GM12878 (cell line): ENCODE measurements around the gene COPS7A.

ENCODE experiments used
- EP300 ChIP-seq, 2 experiments: fragments of 150-350 bp in 1 of 2; IDR thresholded peaks; 2 replicates each; pipeline ENCODE4 v1.6.1; 2011 to 2012; ENCODE audit warnings: low read depth in 2 of 2, low read length in 2 of 2, borderline replicate concordance in 1 of 2, improper control_type of control experiment in 1 of 2, inconsistent platforms in 1 of 2; ENCODE audit not compliant: control insufficient read depth in 1 of 2
- GABPA ChIP-seq: IDR thresholded peaks from 2 replicates; pipeline ENCODE4 v1.6.1; 2014; ENCODE audit warnings: antibody characterized with exemption, low read depth, mild to moderate bottlenecking, inconsistent platforms
- KLF5 ChIP-seq: fragments of 450-650 bp; IDR thresholded peaks from 2 replicates; pipeline ENCODE4 v1.6.1; 2014; ENCODE audit warnings: mild to moderate bottlenecking; ENCODE audit not compliant: partially characterized antibody
- POLR2A ChIP-seq: IDR thresholded peaks from 2 replicates; pipeline ENCODE4 v1.6.1; 2011; ENCODE audit warnings: low read depth, mild to moderate bottlenecking, low read length
- SIN3A ChIP-seq: IDR thresholded peaks from 2 replicates; pipeline ENCODE4 v1.6.1; 2012; ENCODE audit warnings: low read depth, low read length, improper control_type of control experiment
- TF ChIP-seq, protein P1 (sequence below), 3 experiments: IDR thresholded peaks in 2 of 3; conservative IDR thresholded peaks in 1 of 3; 2 replicates each; pipeline ENCODE4 v1.5.1; 2011; ENCODE audit warnings: low read depth in 3 of 3, low read length in 3 of 3, mild to moderate bottlenecking in 3 of 3, control low read depth in 2 of 3, moderate library complexity in 2 of 3, inconsistent platforms in 1 of 3, mixed read lengths in 1 of 3; ENCODE audit not compliant: control insufficient read depth in 2 of 3, insufficient read depth in 1 of 3; ENCODE audit errors: extremely low read depth in 1 of 3

DNA sequence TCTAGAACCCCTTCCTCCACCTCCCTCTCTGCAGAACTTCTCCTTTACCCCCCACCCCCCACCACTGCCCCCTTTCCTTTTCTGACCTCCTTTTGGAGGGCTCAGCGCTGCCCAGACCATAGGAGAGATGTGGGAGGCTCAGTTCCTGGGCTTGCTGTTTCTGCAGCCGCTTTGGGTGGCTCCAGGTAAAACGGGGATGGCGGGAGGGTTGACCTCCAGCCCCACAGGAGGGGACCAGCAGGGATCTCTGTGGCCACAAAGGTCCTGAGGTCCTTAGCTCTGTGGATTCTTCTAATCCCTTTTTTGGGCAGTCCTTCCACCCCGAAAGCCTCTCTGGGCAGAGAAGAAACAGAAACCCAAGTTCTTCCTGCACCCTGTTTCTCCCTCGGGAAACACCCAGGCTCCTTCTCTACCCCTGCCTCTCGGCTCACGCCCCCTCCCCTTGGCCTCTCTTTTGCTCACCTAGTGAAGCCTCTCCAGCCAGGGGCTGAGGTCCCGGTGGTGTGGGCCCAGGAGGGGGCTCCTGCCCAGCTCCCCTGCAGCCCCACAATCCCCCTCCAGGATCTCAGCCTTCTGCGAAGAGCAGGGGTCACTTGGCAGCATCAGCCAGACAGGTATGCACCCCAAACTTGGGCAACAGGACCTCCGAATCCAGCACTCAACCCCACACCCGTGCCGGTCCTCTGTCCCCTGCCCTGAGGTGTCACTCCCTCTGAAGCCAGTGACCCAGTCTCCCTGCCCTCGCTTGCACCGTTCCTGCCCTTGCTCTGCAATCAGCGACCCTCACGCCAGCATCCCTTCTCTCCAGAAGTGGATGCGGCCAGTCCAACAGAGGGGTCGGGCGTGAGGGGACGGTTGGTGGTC lies 49.1 kb downstream of the COPS7A start:
- TF ChIP-seq EP300 (IDR thresholded peaks at IDR 0.05; ENCODE audit: borderline replicate concordance in 1 of 2, control insufficient read depth in 1 of 2, low read depth in 2 of 2, low read length in 2 of 2) (no peak), GABPA (no peak), SIN3A (no peak), POLR2A (no peak), KLF5 (no peak)
- TF ChIP-seq, protein P1, sequence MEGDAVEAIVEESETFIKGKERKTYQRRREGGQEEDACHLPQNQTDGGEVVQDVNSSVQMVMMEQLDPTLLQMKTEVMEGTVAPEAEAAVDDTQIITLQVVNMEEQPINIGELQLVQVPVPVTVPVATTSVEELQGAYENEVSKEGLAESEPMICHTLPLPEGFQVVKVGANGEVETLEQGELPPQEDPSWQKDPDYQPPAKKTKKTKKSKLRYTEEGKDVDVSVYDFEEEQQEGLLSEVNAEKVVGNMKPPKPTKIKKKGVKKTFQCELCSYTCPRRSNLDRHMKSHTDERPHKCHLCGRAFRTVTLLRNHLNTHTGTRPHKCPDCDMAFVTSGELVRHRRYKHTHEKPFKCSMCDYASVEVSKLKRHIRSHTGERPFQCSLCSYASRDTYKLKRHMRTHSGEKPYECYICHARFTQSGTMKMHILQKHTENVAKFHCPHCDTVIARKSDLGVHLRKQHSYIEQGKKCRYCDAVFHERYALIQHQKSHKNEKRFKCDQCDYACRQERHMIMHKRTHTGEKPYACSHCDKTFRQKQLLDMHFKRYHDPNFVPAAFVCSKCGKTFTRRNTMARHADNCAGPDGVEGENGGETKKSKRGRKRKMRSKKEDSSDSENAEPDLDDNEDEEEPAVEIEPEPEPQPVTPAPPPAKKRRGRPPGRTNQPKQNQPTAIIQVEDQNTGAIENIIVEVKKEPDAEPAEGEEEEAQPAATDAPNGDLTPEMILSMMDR (IDR thresholded peaks at IDR 0.05 in 2 of 3, conservative IDR thresholded peaks at IDR 0.05 in 1 of 3; ENCODE audit: control insufficient read depth in 2 of 3, extremely low read depth in 1 of 3, insufficient read depth in 1 of 3, low read depth in 3 of 3, low read length in 3 of 3): no peak
